ENCODE results near the gene RXRA.

DNA sequence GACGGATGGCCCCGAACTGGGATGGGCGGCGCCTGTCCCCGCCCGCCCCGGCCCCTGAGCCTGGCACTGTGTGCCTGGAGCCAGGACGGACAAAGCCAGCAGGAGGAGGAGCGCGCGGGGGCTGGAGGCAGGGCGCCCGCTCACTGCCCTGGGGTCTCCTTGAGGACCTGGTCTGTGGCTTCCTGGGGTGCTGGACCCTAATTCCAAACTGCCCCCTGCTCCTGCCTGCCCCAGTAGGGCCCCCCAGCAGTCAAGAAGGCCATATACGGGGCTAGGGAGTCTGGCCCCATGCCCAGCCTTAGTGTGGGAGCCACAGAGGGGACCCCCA is 29.2 kb upstream of the RXRA start:
- TF ChIP-seq YY1 (IDR thresholded peaks at IDR 0.05; ENCODE audit: low read depth), result no peak
- TF ChIP-seq, protein P1, sequence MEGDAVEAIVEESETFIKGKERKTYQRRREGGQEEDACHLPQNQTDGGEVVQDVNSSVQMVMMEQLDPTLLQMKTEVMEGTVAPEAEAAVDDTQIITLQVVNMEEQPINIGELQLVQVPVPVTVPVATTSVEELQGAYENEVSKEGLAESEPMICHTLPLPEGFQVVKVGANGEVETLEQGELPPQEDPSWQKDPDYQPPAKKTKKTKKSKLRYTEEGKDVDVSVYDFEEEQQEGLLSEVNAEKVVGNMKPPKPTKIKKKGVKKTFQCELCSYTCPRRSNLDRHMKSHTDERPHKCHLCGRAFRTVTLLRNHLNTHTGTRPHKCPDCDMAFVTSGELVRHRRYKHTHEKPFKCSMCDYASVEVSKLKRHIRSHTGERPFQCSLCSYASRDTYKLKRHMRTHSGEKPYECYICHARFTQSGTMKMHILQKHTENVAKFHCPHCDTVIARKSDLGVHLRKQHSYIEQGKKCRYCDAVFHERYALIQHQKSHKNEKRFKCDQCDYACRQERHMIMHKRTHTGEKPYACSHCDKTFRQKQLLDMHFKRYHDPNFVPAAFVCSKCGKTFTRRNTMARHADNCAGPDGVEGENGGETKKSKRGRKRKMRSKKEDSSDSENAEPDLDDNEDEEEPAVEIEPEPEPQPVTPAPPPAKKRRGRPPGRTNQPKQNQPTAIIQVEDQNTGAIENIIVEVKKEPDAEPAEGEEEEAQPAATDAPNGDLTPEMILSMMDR (IDR thresholded peaks at IDR 0.05), result no peak
- no peak for TF ChIP-seq POLR2AphosphoS5 (IDR thresholded peaks at IDR 0.05; ENCODE audit: low read depth, low read length)
- TF ChIP-seq, protein P2, sequence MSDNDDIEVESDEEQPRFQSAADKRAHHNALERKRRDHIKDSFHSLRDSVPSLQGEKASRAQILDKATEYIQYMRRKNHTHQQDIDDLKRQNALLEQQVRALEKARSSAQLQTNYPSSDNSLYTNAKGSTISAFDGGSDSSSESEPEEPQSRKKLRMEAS (IDR thresholded peaks at IDR 0.05; ENCODE audit: low read depth), result no peak
- no peak for TF ChIP-seq FOXM1 (IDR thresholded peaks at IDR 0.05; ENCODE audit: low read depth)
- no peak for TF ChIP-seq RAD21 (IDR thresholded peaks at IDR 0.05; ENCODE audit: low read length)
- TF ChIP-seq SMC3 (IDR thresholded peaks at IDR 0.05; ENCODE audit: low read depth, low read length), result no peak
- TF ChIP-seq, protein P3, sequence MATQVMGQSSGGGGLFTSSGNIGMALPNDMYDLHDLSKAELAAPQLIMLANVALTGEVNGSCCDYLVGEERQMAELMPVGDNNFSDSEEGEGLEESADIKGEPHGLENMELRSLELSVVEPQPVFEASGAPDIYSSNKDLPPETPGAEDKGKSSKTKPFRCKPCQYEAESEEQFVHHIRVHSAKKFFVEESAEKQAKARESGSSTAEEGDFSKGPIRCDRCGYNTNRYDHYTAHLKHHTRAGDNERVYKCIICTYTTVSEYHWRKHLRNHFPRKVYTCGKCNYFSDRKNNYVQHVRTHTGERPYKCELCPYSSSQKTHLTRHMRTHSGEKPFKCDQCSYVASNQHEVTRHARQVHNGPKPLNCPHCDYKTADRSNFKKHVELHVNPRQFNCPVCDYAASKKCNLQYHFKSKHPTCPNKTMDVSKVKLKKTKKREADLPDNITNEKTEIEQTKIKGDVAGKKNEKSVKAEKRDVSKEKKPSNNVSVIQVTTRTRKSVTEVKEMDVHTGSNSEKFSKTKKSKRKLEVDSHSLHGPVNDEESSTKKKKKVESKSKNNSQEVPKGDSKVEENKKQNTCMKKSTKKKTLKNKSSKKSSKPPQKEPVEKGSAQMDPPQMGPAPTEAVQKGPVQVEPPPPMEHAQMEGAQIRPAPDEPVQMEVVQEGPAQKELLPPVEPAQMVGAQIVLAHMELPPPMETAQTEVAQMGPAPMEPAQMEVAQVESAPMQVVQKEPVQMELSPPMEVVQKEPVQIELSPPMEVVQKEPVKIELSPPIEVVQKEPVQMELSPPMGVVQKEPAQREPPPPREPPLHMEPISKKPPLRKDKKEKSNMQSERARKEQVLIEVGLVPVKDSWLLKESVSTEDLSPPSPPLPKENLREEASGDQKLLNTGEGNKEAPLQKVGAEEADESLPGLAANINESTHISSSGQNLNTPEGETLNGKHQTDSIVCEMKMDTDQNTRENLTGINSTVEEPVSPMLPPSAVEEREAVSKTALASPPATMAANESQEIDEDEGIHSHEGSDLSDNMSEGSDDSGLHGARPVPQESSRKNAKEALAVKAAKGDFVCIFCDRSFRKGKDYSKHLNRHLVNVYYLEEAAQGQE (IDR thresholded peaks at IDR 0.05; ENCODE audit: low read depth, low read length), result no peak
- TF ChIP-seq GABPA (IDR thresholded peaks at IDR 0.05; ENCODE audit: low read depth), result no peak
- no peak for TF ChIP-seq RFX5 (IDR thresholded peaks at IDR 0.05; ENCODE audit: low read length)
- no peak for TF ChIP-seq EZH2phosphoT487 (IDR thresholded peaks at IDR 0.05; ENCODE audit: borderline replicate concordance, low read depth)
- TF ChIP-seq TAF1 (IDR thresholded peaks at IDR 0.05; ENCODE audit: borderline replicate concordance, low read depth, low read length), result no peak
- TF ChIP-seq MXI1 (IDR thresholded peaks at IDR 0.05; ENCODE audit: low read depth, low read length), result no peak
